Body of pancreas (tissue), 4 donors: Measurements from ENCODE around the gene PPL. TPM values are rescaled to one million over a fixed set of nuclear protein-coding genes. Genes with fewer than 3 reads are reported as not detected.
"Not testable (repeated sequence)": the region's sequence is repeated elsewhere in the genome, so short reads cannot be mapped to it uniquely, and the experiment has no call there.

Experiments used
- ATAC-seq: fragments of 150-250 bp; one replicate; pipeline ENCODE4 v1.9.1; 2016
- DNase-seq, 4 donors: peaks; one replicate each; pipeline ENCODE4 v3.0.0-alpha.2; 2019
- H3K27ac ChIP-seq, 4 donors: fragments of 200-600 bp; sonication (generic); 1 replicate in 3 of 4; 2 replicates in 1 of 4; pipeline versions ENCODE4 v1.5.1 to v1.6.1; 2016 to 2019; ENCODE audit warnings: mild to moderate bottlenecking in 1 of 4, mixed read lengths in 1 of 4, moderate library complexity in 1 of 4
- H3K27me3 ChIP-seq, 2 donors: fragments of 200-600 bp; sonication (generic); one replicate each; pipeline ENCODE4 v1.6.0; 2016; ENCODE audit warnings: mild to moderate bottlenecking in 1 of 2
- H3K36me3 ChIP-seq, 2 donors: fragments of 200-600 bp; sonication (generic); replicated peaks in 1 of 2; 2 replicates each; pipeline ENCODE4 v1.5.1; 2016; ENCODE audit warnings: low read depth in 2 of 2; ENCODE audit not compliant: insufficient read depth in 1 of 2
- H3K4me1 ChIP-seq: fragments of 200-600 bp; sonication (generic); one replicate; pipeline ENCODE4 v1.6.0; 2016
- H3K4me3 ChIP-seq, 2 donors: fragments of 200-600 bp; sonication (generic); 1 replicate in 1 of 2; 2 replicates in 1 of 2; pipeline ENCODE4 v1.5.1; 2016 to 2019
- H3K9me3 ChIP-seq, 3 donors: fragments of 200-600 bp; sonication (generic); 1 replicate in 2 of 3; 2 replicates in 1 of 3; pipeline ENCODE4 v1.5.1; 2016
- POLR2A ChIP-seq, 3 donors: fragments of 450-650 bp; IDR thresholded peaks; one replicate each; pipeline ENCODE4 v1.6.1; 2016; ENCODE audit warnings: antibody characterized with exemption in 3 of 3, mild to moderate bottlenecking in 2 of 3
- WGBS, 2 donors: methylation state at CpG; one replicate each; pipeline ENCODE4 v1.1.5; 2017; 5-methylcytosine and 5-hydroxymethylcytosine counted together
- intact Hi-C: fragments of 100-400 bp; cut with DNase I; formaldehyde crosslinking; loops from one replicate; pipeline ENCODE4 v1.15.1; 2023
- total RNA-seq, 2 donors: library from RNA; depleted of rRNA; stranded (reverse); fragments of >200 nt; gene quantifications; one replicate each; pipeline ENCODE4 v1.1.0, GENCODE V29; 2016
- TF ChIP-seq, protein P1 (sequence below), 7 experiments: fragments of 450-650 bp in 4 of 7; fragments of 200-600 bp in 3 of 7; sonication (generic) in 3 of 7; IDR thresholded peaks; one replicate each; pipeline ENCODE4 v1.5.1; 2016 to 2019; ENCODE audit warnings: antibody characterized with exemption in 7 of 7

Gene PPL
- total RNA-seq, 2 donors from 2014 or later = 20.2 to 26.0 TPM

DNA sequence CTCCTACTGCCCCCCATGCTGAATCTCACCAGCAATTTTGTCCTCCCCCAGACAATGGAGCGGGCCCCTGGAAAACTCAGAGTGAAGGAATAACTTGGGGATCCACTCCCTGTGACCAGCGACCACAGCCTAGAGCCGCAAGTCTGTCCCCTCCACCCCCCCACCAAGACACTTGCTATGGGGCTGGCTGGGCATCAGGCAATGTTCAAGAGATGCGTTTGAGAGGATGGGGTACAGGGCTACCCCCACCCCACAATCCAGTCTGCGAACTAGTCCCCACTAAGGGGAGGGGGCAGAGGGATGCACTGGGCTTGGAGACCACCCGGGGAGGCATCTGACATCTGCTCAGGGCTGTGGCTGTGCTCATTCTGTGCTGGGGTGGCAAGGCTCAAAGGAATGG is 2.4 kb downstream of the PPL start:
- no peak for ATAC-seq
- no peak for TF ChIP-seq POLR2A (IDR thresholded peaks at IDR 0.05)
- TF ChIP-seq, protein P1, sequence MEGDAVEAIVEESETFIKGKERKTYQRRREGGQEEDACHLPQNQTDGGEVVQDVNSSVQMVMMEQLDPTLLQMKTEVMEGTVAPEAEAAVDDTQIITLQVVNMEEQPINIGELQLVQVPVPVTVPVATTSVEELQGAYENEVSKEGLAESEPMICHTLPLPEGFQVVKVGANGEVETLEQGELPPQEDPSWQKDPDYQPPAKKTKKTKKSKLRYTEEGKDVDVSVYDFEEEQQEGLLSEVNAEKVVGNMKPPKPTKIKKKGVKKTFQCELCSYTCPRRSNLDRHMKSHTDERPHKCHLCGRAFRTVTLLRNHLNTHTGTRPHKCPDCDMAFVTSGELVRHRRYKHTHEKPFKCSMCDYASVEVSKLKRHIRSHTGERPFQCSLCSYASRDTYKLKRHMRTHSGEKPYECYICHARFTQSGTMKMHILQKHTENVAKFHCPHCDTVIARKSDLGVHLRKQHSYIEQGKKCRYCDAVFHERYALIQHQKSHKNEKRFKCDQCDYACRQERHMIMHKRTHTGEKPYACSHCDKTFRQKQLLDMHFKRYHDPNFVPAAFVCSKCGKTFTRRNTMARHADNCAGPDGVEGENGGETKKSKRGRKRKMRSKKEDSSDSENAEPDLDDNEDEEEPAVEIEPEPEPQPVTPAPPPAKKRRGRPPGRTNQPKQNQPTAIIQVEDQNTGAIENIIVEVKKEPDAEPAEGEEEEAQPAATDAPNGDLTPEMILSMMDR (IDR thresholded peaks at IDR 0.05) = no peak
- Histone ChIP-seq H3K4me3 (no peak overlapping the region), H3K27me3 (no peaks in the 10 kb centered on the region), H3K27ac (peak overlapping the region in 3 of 4 donors; percentile 69 to 89 (median 86)), H3K4me1 (peaks cover 42% of the 10 kb centered on the region), H3K9me3 (no peaks in the 10 kb centered on the region), H3K36me3 (no peaks in the 10 kb centered on the region)
- WGBS, 2 donors = 88 to 94% methylated on average over 5 to 6 of the region's 6 CpGs
- intact Hi-C loops = loop anchor here (10.0 kb wide), 1 partner anchor 80 kb away; no protein-coding TSS in a partner anchor
- DNase-seq = no peak

DNA sequence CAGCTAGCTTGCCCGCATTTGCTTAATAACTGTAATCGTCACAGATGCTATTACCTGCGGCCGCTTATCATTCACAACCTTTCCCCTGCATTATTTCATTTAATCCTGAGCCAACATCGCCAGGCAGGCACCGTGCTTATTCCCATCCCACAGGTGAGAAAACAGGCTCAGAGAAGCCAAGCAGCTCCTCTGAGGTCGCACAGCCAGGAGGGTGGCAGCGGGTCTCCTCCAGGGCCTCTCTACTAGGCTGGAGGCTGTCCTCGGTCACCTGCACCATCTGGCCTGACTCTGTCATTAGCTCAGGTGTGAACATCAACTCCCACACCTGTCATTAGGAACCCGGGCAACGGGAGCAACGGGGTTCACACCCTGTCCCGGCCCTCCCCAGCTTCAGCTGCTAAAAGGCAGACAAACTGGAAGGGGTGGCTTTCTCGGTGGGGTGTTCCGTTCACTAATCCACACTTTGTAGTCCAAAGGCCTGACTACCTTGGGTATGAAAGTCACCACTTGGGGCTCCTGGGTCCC is 3.0 kb downstream of the PPL start:
- Histone ChIP-seq H3K27me3 (no peaks in the 10 kb centered on the region), H3K27ac (peak overlapping the region in 1 of 4 donors; percentile 16), H3K4me1 (peaks cover 42% of the 10 kb centered on the region), H3K36me3 (no peaks in the 10 kb centered on the region), H3K9me3 (no peaks in the 10 kb centered on the region), H3K4me3 (no peak overlapping the region)
- no peak for ATAC-seq
- DNase-seq = peak in 1 of 4 donors; percentile 19
- WGBS, 2 donors = 80 to 81% methylated on average over 11 to 15 of the region's 15 CpGs
- TF ChIP-seq POLR2A (IDR thresholded peaks at IDR 0.05) = no peak
- TF ChIP-seq, protein P1 (IDR thresholded peaks at IDR 0.05) = no peak
- intact Hi-C loops = loop anchor here (10.0 kb wide), 1 partner anchor 79 kb away; no protein-coding TSS in a partner anchor

DNA sequence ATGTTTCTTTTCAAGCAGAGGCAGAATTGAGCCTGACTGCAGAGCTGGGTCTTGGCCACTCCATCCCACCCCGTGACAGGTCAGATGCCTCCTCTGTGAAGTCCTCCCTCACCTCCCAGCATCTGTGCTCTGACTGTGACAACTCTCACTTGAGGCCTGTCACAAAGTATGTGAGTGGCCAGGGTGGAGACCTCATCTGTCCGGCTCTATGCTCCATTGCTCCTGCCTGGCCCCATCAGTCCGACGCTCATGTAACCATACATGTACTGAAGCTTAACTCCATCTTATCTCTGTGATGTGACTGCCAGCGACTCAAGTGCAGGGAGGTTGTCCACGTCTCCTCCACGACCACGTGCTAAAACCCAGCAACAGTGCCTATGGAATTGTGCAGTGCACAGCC is 3.5 kb downstream of the PPL start:
- intact Hi-C loops = loop anchor here (10.0 kb wide), 1 partner anchor 79 kb away; no protein-coding TSS in a partner anchor
- Histone ChIP-seq H3K27ac (no peak overlapping the region), H3K9me3 (no peaks in the 10 kb centered on the region), H3K36me3 (no peaks in the 10 kb centered on the region), H3K4me3 (no peak overlapping the region), H3K27me3 (no peaks in the 10 kb centered on the region), H3K4me1 (peaks cover 39% of the 10 kb centered on the region)
- no peak for DNase-seq
- TF ChIP-seq, protein P1 (IDR thresholded peaks at IDR 0.05) = no peak
- no peak for TF ChIP-seq POLR2A (IDR thresholded peaks at IDR 0.05)
- 80 to 81% methylated on average over 7 to 8 of the region's 8 CpGs for WGBS, 2 donors
- ATAC-seq = no peak

DNA sequence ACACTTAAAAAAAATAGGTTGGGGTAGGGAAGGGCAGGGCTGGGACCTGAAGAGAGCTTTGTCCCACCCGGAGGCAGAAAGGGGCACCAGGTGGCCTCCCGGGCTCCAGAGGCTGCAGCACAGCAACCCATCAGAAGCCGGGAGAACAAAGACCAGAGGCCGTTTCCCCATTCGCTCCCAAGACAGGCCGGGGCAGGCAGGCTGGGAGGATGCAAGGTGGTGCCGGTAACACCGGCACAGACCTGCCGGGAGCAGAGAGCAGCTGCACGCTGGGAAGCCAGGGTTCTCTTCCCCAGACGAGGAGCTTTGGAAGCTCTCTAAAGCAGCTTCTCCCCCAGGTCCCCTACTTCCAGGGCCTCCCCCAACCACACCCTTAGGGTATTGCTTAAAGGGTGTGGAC is 5.6 kb downstream of the PPL start:
- ATAC-seq = no peak
- no peak for TF ChIP-seq POLR2A (IDR thresholded peaks at IDR 0.05)
- TF ChIP-seq, protein P1 (IDR thresholded peaks at IDR 0.05) = no peak
- intact Hi-C loops = loop anchor here (10.0 kb wide), 1 partner anchor 77 kb away; no protein-coding TSS in a partner anchor
- Histone ChIP-seq H3K9me3 (no peaks in the 10 kb centered on the region), H3K27me3 (no peaks in the 10 kb centered on the region), H3K4me1 (peaks cover 22% of the 10 kb centered on the region), H3K36me3 (no peaks in the 10 kb centered on the region), H3K4me3 (no peak overlapping the region), H3K27ac (no peak overlapping the region)
- no peak for DNase-seq
- 86 to 92% methylated on average over 3 to 11 of the region's 11 CpGs for WGBS, 2 donors

DNA sequence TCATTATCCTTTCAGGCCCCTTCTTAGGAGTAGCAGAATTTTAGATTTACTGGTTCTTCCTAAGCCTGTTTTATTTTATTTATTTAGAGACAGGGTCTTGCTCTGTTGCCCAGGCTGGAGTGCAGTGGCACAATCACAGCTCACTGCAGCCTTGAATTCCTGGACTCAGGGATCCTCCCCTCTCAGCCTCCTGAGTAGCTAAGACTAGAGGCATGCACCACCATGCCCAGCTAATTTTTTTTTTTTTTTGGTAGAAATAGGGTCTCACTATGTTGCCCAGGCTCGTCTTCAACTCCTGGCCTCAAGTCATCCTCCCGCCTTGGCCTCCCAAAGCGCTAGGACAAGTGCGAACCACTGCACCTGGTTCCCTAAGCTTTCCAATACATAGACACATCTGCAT is 7.3 kb downstream of the PPL start:
- intact Hi-C loops = loop anchor here (10.0 kb wide), 1 partner anchor 75 kb away; no protein-coding TSS in a partner anchor
- 93% methylated on average over 4 of the region's 4 CpGs for WGBS, 2 donors
- not testable (repeated sequence) for H3K9me3 ChIP-seq, H3K36me3 ChIP-seq, H3K27me3 ChIP-seq, H3K4me3 ChIP-seq, H3K27ac ChIP-seq, ATAC-seq, DNase-seq
- H3K4me1 ChIP-seq = peaks cover 19% of the 10 kb centered on the region
